CD4-positive, alpha-beta T cell (primary cell): ENCODE results near the gene CSTF2T. TPM values are rescaled to one million over a fixed set of nuclear protein-coding genes. Genes with fewer than 3 reads are reported as not detected.

Source experiments
- ATAC-seq: fragments of 200-7000 bp; cut with Tn5 transposase; one replicate; pipeline ENCODE4 v1.10.0; 2022; ENCODE audit warnings: mild to moderate bottlenecking; ENCODE audit not compliant: poor library complexity
- CTCF ChIA-PET: fragments of 350-600 bp; sonication (Branson Sonifier 250); formaldehyde crosslinking; loops from one replicate; lab custom pipeline; 2021; ENCODE audit warnings: antibody characterized with exemption, inconsistent platforms; lab: Charles Lee
- POLR2A ChIA-PET: fragments of 350-600 bp; sonication (Branson Sonifier 250); formaldehyde crosslinking; loops from one replicate; lab custom pipeline; 2021; ENCODE audit warnings: antibody characterized with exemption, inconsistent platforms; lab: Charles Lee
- DNase-seq, 14 experiments: peaks; one replicate each; pipeline ENCODE4 v3.0.0-alpha.2; 2013 to 2020; ENCODE audit warnings: mixed read lengths in 2 of 14
- H3K27ac ChIP-seq, 2 donors: one replicate each; pipeline versions ENCODE4 v1.5.1 to v1.7.0; 2013; ENCODE audit warnings: low read length in 2 of 2, low read depth in 1 of 2, mild to moderate bottlenecking in 1 of 2
- H3K27me3 ChIP-seq, 2 experiments: 1 replicate in 1 of 2; 2 replicates in 1 of 2; pipeline versions ENCODE4 v1.6.1 to v1.7.0; 2013; ENCODE audit warnings: low read length in 2 of 2, control low read depth in 1 of 2, mild to moderate bottlenecking in 1 of 2, moderate library complexity in 1 of 2; ENCODE audit not compliant: insufficient read depth in 2 of 2, control insufficient read depth in 1 of 2
- H3K36me3 ChIP-seq: one replicate; pipeline ENCODE4 v1.6.1; 2013; ENCODE audit warnings: low read length, control low read depth; ENCODE audit not compliant: insufficient read depth
- H3K4me1 ChIP-seq: one replicate; pipeline ENCODE4 v1.6.1; 2013; ENCODE audit warnings: low read length, control low read depth; ENCODE audit not compliant: insufficient read depth
- H3K4me3 ChIP-seq: one replicate; pipeline ENCODE4 v1.5.1; 2013; ENCODE audit warnings: mild to moderate bottlenecking, low read length, moderate library complexity
- H3K9me3 ChIP-seq, 2 experiments: 1 replicate in 1 of 2; 2 replicates in 1 of 2; pipeline versions ENCODE4 v1.6.1 to v1.7.0; 2013; ENCODE audit warnings: low read length in 2 of 2, mild to moderate bottlenecking in 2 of 2, control low read depth in 1 of 2, moderate library complexity in 1 of 2; ENCODE audit not compliant: control insufficient read depth in 1 of 2, insufficient read depth in 1 of 2
- H3K27ac Mint-ChIP-seq: one replicate; pipeline ENCODE4 v1.8.0; 2020; ENCODE audit warnings: mixed read lengths
- H3K27me3 Mint-ChIP-seq: one replicate; pipeline ENCODE4 v1.8.0; 2021; ENCODE audit warnings: mixed read lengths
- H3K36me3 Mint-ChIP-seq: one replicate; pipeline ENCODE4 v1.8.0; 2021; ENCODE audit warnings: low read depth, mixed read lengths
- H3K4me1 Mint-ChIP-seq: one replicate; pipeline ENCODE4 v1.8.0; 2021; ENCODE audit warnings: low read depth, mixed read lengths
- H3K4me3 Mint-ChIP-seq: one replicate; pipeline ENCODE4 v1.8.0; 2020; ENCODE audit warnings: mild to moderate bottlenecking, mixed read lengths
- H3K9me3 Mint-ChIP-seq: one replicate; pipeline ENCODE4 v1.8.0; 2020; ENCODE audit warnings: mixed read lengths
- CTCF ChIP-seq: fragments of 200-600 bp; IDR thresholded peaks from one replicate; pipeline ENCODE4 v1.8.0; 2022; ENCODE audit warnings: antibody characterized with exemption, mild to moderate bottlenecking
- intact Hi-C, 2 experiments: fragments of 100-400 bp; cut with DNase I in 1 of 2; cut with micrococcal nuclease in 1 of 2; formaldehyde crosslinking; loops; one replicate each; pipeline versions ENCODE4 v1.15.1 to v1.9.0; 2023 to 2025; cut with DNase I, micrococcal nuclease
- total RNA-seq, 174 experiments: library from RNA in 2 of 174; stranded (reverse) in 2 of 174; gene quantifications; one replicate each; pipeline ENCODE4 v1.2.3 and lab custom pipeline; 2021 to 2026

CSTF2T gene
- total RNA-seq, 2 experiments from 2014 or later: 28.4 to 29.6 TPM

GRCh38 chr10:51745397-51745796 lies 46.0 kb upstream of the CSTF2T start:
- ChIA-PET CTCF (interaction anchor here (1.1 kb wide), 1 partner anchor 25 kb away, joined by 3 read pairs; no protein-coding TSS in a partner anchor), POLR2A (no interaction called here)
- Mint-ChIP-seq H3K4me1 (no peaks in the 10 kb centered on the region), H3K4me3 (no peak overlapping the region), H3K27ac (no peak overlapping the region), H3K27me3 (no peaks in the 10 kb centered on the region), H3K9me3 (no peaks in the 10 kb centered on the region), H3K36me3 (no peaks in the 10 kb centered on the region)
- H3K4me3 ChIP-seq: no peak overlapping the region
- no peaks in the 10 kb centered on the region for H3K36me3 ChIP-seq
- TF ChIP-seq CTCF: no peak
- no peak for ATAC-seq
- no peak overlapping the region for H3K27ac ChIP-seq
- DNase-seq: no peak
- no peaks in the 10 kb centered on the region for H3K4me1 ChIP-seq
- H3K27me3 ChIP-seq: no peaks in the 10 kb centered on the region
- no peaks in the 10 kb centered on the region for H3K9me3 ChIP-seq
- intact Hi-C loops: no loop called here

- no peaks in the 10 kb centered on the region for H3K4me1 Mint-ChIP-seq
- ChIA-PET CTCF (no interaction called here), POLR2A (interaction anchor here (0.6 kb wide), 1 partner anchor 79 kb away, joined by 3 read pairs; no protein-coding TSS in a partner anchor)
- H3K27me3 Mint-ChIP-seq: no peaks in the 10 kb centered on the region
- H3K27ac Mint-ChIP-seq: no peak overlapping the region
- Histone ChIP-seq H3K27me3 (no peaks in the 10 kb centered on the region), H3K36me3 (no peaks in the 10 kb centered on the region), H3K9me3 (no peaks in the 10 kb centered on the region), H3K4me1 (no peaks in the 10 kb centered on the region), H3K4me3 (no peak overlapping the region), H3K27ac (no peak overlapping the region)
- no peak for DNase-seq
- H3K36me3 Mint-ChIP-seq: no peaks in the 10 kb centered on the region
- intact Hi-C loops: no loop called here
- no peak for ATAC-seq
- no peaks in the 10 kb centered on the region for H3K9me3 Mint-ChIP-seq
- H3K4me3 Mint-ChIP-seq: no peak overlapping the region
- no peak for TF ChIP-seq CTCF
Observed at GRCh38 chr10:51744235-51745000, 45.0 kb upstream of the CSTF2T start.

- H3K4me3 ChIP-seq: no peak overlapping the region
- H3K9me3 Mint-ChIP-seq: no peaks in the 10 kb centered on the region
- H3K27ac ChIP-seq: no peak overlapping the region
- no peaks in the 10 kb centered on the region for H3K36me3 Mint-ChIP-seq
- H3K27me3 ChIP-seq: no peaks in the 10 kb centered on the region
- peaks cover 11% of the 10 kb centered on the region for H3K27me3 Mint-ChIP-seq
- no peaks in the 10 kb centered on the region for H3K36me3 ChIP-seq
- intact Hi-C loops: no loop called here
- no peaks in the 10 kb centered on the region for H3K4me1 Mint-ChIP-seq
- no peak for TF ChIP-seq CTCF
- no peak overlapping the region for H3K27ac Mint-ChIP-seq
- ChIA-PET CTCF (no interaction called here), POLR2A (no interaction called here)
- no peak overlapping the region for H3K4me3 Mint-ChIP-seq
- no peaks in the 10 kb centered on the region for H3K9me3 ChIP-seq
- ATAC-seq (no peak), DNase-seq (no peak)
- H3K4me1 ChIP-seq: no peaks in the 10 kb centered on the region
Observed at GRCh38 chr10:51743146-51743545, 43.8 kb upstream of the CSTF2T start.
